K562 (cell line): ENCODE data around the gene TTC4. TPM values are rescaled to one million over a fixed set of nuclear protein-coding genes. Genes with fewer than 3 reads are reported as not detected.

Experiments used
- C11orf30 ChIP-seq: fragments of 450-650 bp; IDR thresholded peaks from 2 replicates; pipeline ENCODE4 v1.6.1; 2016; ENCODE audit warnings: low read depth, mild to moderate bottlenecking
- CBX1 ChIP-seq: sonication (generic); IDR thresholded peaks from 2 replicates; pipeline ENCODE4 v1.6.1; 2016; ENCODE audit warnings: antibody characterized with exemption, low read depth, mild to moderate bottlenecking
- EP400 ChIP-seq: fragments of 450-650 bp; IDR thresholded peaks from 2 replicates; pipeline ENCODE4 v1.6.1; 2017; ENCODE audit warnings: antibody characterized with exemption, mild to moderate bottlenecking, moderate library complexity
- ETV5 ChIP-seq: sonication (generic); formaldehyde crosslinking; IDR thresholded peaks from 2 replicates; pipeline ENCODE4 v1.4.0; 2020; ENCODE audit warnings: low read depth, mild to moderate bottlenecking, missing genetic modification reagents
- ETV6 ChIP-seq, 3 experiments: fragments of 150-350 bp in 1 of 3; sonication (generic) in 1 of 3; formaldehyde crosslinking in 1 of 3; IDR thresholded peaks; 2 replicates each; pipeline versions ENCODE4 v1.6.1 to v1.8.0; 2014 to 2022; ENCODE audit warnings: borderline replicate concordance in 2 of 3, low read depth in 2 of 3, antibody characterized with exemption in 1 of 3, low read length in 1 of 3, mild to moderate bottlenecking in 1 of 3, missing genetic modification reagents in 1 of 3
- GATA2 ChIP-seq: sonication (generic); formaldehyde crosslinking; IDR thresholded peaks from 2 replicates; pipeline ENCODE4 v1.4.0; 2020; ENCODE audit warnings: mild to moderate bottlenecking, missing genetic modification reagents
- GATAD2B ChIP-seq: fragments of 450-650 bp; IDR thresholded peaks from 2 replicates; pipeline ENCODE4 v1.6.1; 2017; ENCODE audit warnings: mild to moderate bottlenecking, borderline replicate concordance
- GMEB1 ChIP-seq: fragments of 250-450 bp; sonication (Bioruptor Pico); IDR thresholded peaks from 2 replicates; pipeline ENCODE4 v1.4.0; 2020; ENCODE audit warnings: mild to moderate bottlenecking
- LARP7 ChIP-seq: fragments of 450-650 bp; IDR thresholded peaks from 2 replicates; pipeline ENCODE4 v1.6.1; 2016
- MBD2 ChIP-seq: sonication (generic); IDR thresholded peaks from 2 replicates; pipeline ENCODE4 v1.6.1; 2016; ENCODE audit warnings: low read depth, borderline replicate concordance
- NFIC ChIP-seq: fragments of 450-650 bp; IDR thresholded peaks from 2 replicates; pipeline ENCODE4 v1.6.1; 2017; ENCODE audit warnings: mild to moderate bottlenecking, inconsistent platforms
- NONO ChIP-seq, 2 experiments: fragments of 200-400 bp in 1 of 2; fragments of 450-650 bp in 1 of 2; formaldehyde crosslinking in 1 of 2; IDR thresholded peaks; 2 replicates each; pipeline ENCODE4 v1.6.1; 2017; ENCODE audit warnings: low read depth in 2 of 2, mild to moderate bottlenecking in 2 of 2, moderate library complexity in 2 of 2, low read length in 1 of 2
- OTX1 ChIP-seq: fragments of 450-650 bp; formaldehyde crosslinking; IDR thresholded peaks from 2 replicates; pipeline ENCODE4 v1.4.0; 2022; ENCODE audit warnings: mild to moderate bottlenecking
- POLR2H ChIP-seq: IDR thresholded peaks from 2 replicates; pipeline ENCODE4 v1.6.1; 2016; ENCODE audit warnings: missing genetic modification characterization, low read depth, mild to moderate bottlenecking, control low read depth, missing compliant biosample characterization, moderate library complexity
- RBM39 ChIP-seq: fragments of 200-400 bp; formaldehyde crosslinking; optimal IDR thresholded peaks from 2 replicates; pipeline ENCODE3; 2018; ENCODE audit warnings: low read depth, low read length
- SLC30A9 ChIP-seq: fragments of 250-450 bp; sonication (Bioruptor Pico); IDR thresholded peaks from 2 replicates; pipeline ENCODE4 v1.8.0; 2022; ENCODE audit warnings: mild to moderate bottlenecking, moderate library complexity
- SRSF1 ChIP-seq: fragments of 200-400 bp; formaldehyde crosslinking; IDR thresholded peaks from 2 replicates; pipeline ENCODE4 v1.6.1; 2017; ENCODE audit warnings: mild to moderate bottlenecking, low read depth, low read length, moderate library complexity
- TCF7L2 ChIP-seq: fragments of 150-350 bp; IDR thresholded peaks from 2 replicates; pipeline ENCODE4 v1.6.1; 2016; ENCODE audit warnings: low read depth, mild to moderate bottlenecking, low read length, moderate library complexity
- TFAM ChIP-seq: fragments of 250-450 bp; sonication (Bioruptor Pico); conservative IDR thresholded peaks from 2 replicates; pipeline ENCODE4 v1.5.0; 2021; ENCODE audit warnings: mild to moderate bottlenecking, moderate library complexity
- ZC3H4 ChIP-seq: sonication (generic); formaldehyde crosslinking; IDR thresholded peaks from 2 replicates; pipeline ENCODE4 v1.9.0; 2021; ENCODE audit warnings: missing genetic modification reagents, borderline replicate concordance
- ZNF143 ChIP-seq: sonication (generic); formaldehyde crosslinking; IDR thresholded peaks from 2 replicates; pipeline ENCODE4 v1.9.0; 2022; ENCODE audit warnings: mild to moderate bottlenecking, missing genetic modification reagents
- ZNF232 ChIP-seq: sonication (generic); formaldehyde crosslinking; IDR thresholded peaks from 2 replicates; pipeline ENCODE4 v1.8.0; 2022; ENCODE audit warnings: mild to moderate bottlenecking, missing genetic modification reagents
- ZNF354B ChIP-seq: fragments of 250-450 bp; sonication (Bioruptor Pico); IDR thresholded peaks from 2 replicates; pipeline ENCODE4 v1.4.0; 2020
- ZNF445 ChIP-seq: fragments of 250-450 bp; sonication (Bioruptor Pico); IDR thresholded peaks from 2 replicates; pipeline ENCODE4 v1.4.0; 2020; ENCODE audit warnings: low read depth, mild to moderate bottlenecking, moderate library complexity
- polyA plus RNA-seq, 8 experiments: library from polyadenylated mRNA; depleted of rRNA in 4 of 8; stranded (reverse) in 5 of 8; unstranded in 3 of 8; fragments of >200 nt; fragmentation: Nextera tagmentation in 2 of 8; fragmentation: Illumina TruSeq in 1 of 8; extraction: Ambion mirVana in 2 of 8; extraction: Trizol in 1 of 8; gene quantifications; 2 replicates each; pipeline versions ENCODE4 v1.2.1 to v1.2.3, GENCODE V29; 2011 to 2014; ENCODE audit warnings: inconsistent platforms in 1 of 8, missing spikeins in 1 of 8
- total RNA-seq, 7 experiments: library from RNA; depleted of rRNA in 6 of 7; stranded (reverse); fragments of >200 nt in 6 of 7; fragmentation: Illumina TruSeq in 2 of 7; extraction: Trizol in 2 of 7; gene quantifications; 2 replicates each; pipeline versions ENCODE4 v1.2.1 to v1.2.3, GENCODE V29; 2011 to 2021; ENCODE audit warnings: low replicate concordance in 1 of 7
- TF ChIP-seq, protein P1 (sequence below): fragments of 450-650 bp; IDR thresholded peaks from 2 replicates; pipeline ENCODE4 v1.6.1; 2016; ENCODE audit warnings: borderline replicate concordance

Gene TTC4
- total and polyA plus RNA-seq, 9 of the 15 experiments (the other 6 are each of a cell fraction or from before 2014, with no cell fraction given) = 36.3 to 111 (median 54.1) TPM

- no peak; the same call in 1 of the 2 replicates for TF ChIP-seq GATA2 (CRISPR knock-in tag)
- TF ChIP-seq SRSF1 = no peak
- peak; percentile 81 for TF ChIP-seq GMEB1 (CRISPR knock-in tag)
- no peak for TF ChIP-seq TFAM (CRISPR knock-in tag)
- no peak for TF ChIP-seq ZNF143 (CRISPR knock-in tag)
- TF ChIP-seq ETV6 (IDR thresholded peaks at IDR 0.05; ENCODE audit: borderline replicate concordance in 1 of 2, low read depth in 2 of 2, low read length in 1 of 2) = no peak; a peak in 1 of 4 replicates
- no peak for TF ChIP-seq ETV6 (CRISPR knock-in tag; IDR thresholded peaks at IDR 0.05; ENCODE audit: borderline replicate concordance)
- TF ChIP-seq EP400 = peak; percentile 95
- TF ChIP-seq ZNF445 = no peak
- TF ChIP-seq GATAD2B = peak; percentile 51; the same call in 1 of the 2 replicates
- no peak for TF ChIP-seq ZC3H4
- TF ChIP-seq OTX1 (CRISPR knock-in tag) = peak; percentile 64; the same call in 1 of the 2 replicates
- TF ChIP-seq ETV5 (CRISPR knock-in tag) = no peak; the same call in 1 of the 2 replicates
- TF ChIP-seq RBM39 = peak; percentile 75
- peak; percentile 97 for TF ChIP-seq CBX1
- no peak for TF ChIP-seq LARP7
- TF ChIP-seq ZNF354B (CRISPR knock-in tag) = no peak
- peak; percentile 80; the same call in 1 of the 2 replicates for TF ChIP-seq MBD2
- TF ChIP-seq, protein P1, sequence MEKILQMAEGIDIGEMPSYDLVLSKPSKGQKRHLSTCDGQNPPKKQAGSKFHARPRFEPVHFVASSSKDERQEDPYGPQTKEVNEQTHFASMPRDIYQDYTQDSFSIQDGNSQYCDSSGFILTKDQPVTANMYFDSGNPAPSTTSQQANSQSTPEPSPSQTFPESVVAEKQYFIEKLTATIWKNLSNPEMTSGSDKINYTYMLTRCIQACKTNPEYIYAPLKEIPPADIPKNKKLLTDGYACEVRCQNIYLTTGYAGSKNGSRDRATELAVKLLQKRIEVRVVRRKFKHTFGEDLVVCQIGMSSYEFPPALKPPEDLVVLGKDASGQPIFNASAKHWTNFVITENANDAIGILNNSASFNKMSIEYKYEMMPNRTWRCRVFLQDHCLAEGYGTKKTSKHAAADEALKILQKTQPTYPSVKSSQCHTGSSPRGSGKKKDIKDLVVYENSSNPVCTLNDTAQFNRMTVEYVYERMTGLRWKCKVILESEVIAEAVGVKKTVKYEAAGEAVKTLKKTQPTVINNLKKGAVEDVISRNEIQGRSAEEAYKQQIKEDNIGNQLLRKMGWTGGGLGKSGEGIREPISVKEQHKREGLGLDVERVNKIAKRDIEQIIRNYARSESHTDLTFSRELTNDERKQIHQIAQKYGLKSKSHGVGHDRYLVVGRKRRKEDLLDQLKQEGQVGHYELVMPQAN = peak; percentile 99
- TF ChIP-seq POLR2H (tag) = no peak
- no peak for TF ChIP-seq TCF7L2
- peak in 1 of 2 experiments; percentile 84; a peak in 3 of 4 replicates for TF ChIP-seq NONO (IDR thresholded peaks at IDR 0.05; ENCODE audit: low read depth in 2 of 2, low read length in 1 of 2)
- no peak for TF ChIP-seq SLC30A9
- TF ChIP-seq NFIC = peak; percentile 51
- TF ChIP-seq C11orf30 = peak; percentile 97
- 0 out of 2 replicates have a peak, but pooled peaks have one; percentile 42 for TF ChIP-seq ZNF232
Measured at GRCh38 chr1:54715493-54716298, at the start of gene TTC4 (continued).
